K562 (cell line): ENCODE data around the gene SLC30A7. TPM values are rescaled to one million over a fixed set of nuclear protein-coding genes. Genes with fewer than 3 reads are reported as not detected.

ENCODE experiments used
- CHD2 ChIP-seq: IDR thresholded peaks from 2 replicates; pipeline ENCODE4 v1.6.1; 2011; ENCODE audit warnings: low read depth, low read length
- NR2C2 ChIP-seq, 2 experiments: fragments of 200-800 bp in 1 of 2; sonication (Bioruptor generic) in 1 of 2; sonication (generic) in 1 of 2; formaldehyde crosslinking in 1 of 2; IDR thresholded peaks; 2 replicates each; pipeline versions ENCODE4 v1.6.1 to v1.8.0; 2016 to 2022; ENCODE audit warnings: mild to moderate bottlenecking in 1 of 2, missing compliant biosample characterization in 1 of 2, missing genetic modification characterization in 1 of 2, missing genetic modification reagents in 1 of 2
- RBBP5 ChIP-seq: fragments of 200-600 bp; sonication (generic); IDR thresholded peaks from 2 replicates; pipeline ENCODE4 v1.6.1; 2012; ENCODE audit warnings: borderline replicate concordance, mild to moderate bottlenecking, low read length, control low read depth, inconsistent platforms; ENCODE audit not compliant: insufficient read depth, poor library complexity, severe bottlenecking
- SETDB1 ChIP-seq: IDR thresholded peaks from one replicate; pipeline ENCODE4 v1.6.1; 2012; ENCODE audit warnings: low read length, control low read depth, inconsistent platforms
- polyA plus RNA-seq, 8 experiments: library from polyadenylated mRNA; depleted of rRNA in 4 of 8; stranded (reverse) in 5 of 8; unstranded in 3 of 8; fragments of >200 nt; fragmentation: Nextera tagmentation in 2 of 8; fragmentation: Illumina TruSeq in 1 of 8; extraction: Ambion mirVana in 2 of 8; extraction: Trizol in 1 of 8; gene quantifications; 2 replicates each; pipeline versions ENCODE4 v1.2.1 to v1.2.3, GENCODE V29; 2011 to 2014; ENCODE audit warnings: inconsistent platforms in 1 of 8, missing spikeins in 1 of 8
- total RNA-seq, 7 experiments: library from RNA; depleted of rRNA in 6 of 7; stranded (reverse); fragments of >200 nt in 6 of 7; fragmentation: Illumina TruSeq in 2 of 7; extraction: Trizol in 2 of 7; gene quantifications; 2 replicates each; pipeline versions ENCODE4 v1.2.1 to v1.2.3, GENCODE V29; 2011 to 2021; ENCODE audit warnings: low replicate concordance in 1 of 7
- TF ChIP-seq, protein P1 (sequence below): fragments of 250-450 bp; sonication (Bioruptor Pico); IDR thresholded peaks from 2 replicates; pipeline ENCODE4 v1.8.0; 2022; ENCODE audit warnings: inconsistent platforms
- TF ChIP-seq, protein P2 (sequence below): fragments of 250-450 bp; sonication (Bioruptor Pico); IDR thresholded peaks from 2 replicates; pipeline ENCODE4 v1.4.0; 2020; ENCODE audit warnings: mild to moderate bottlenecking, moderate library complexity
- TF ChIP-seq, protein P3 (sequence below): fragments of 450-650 bp; IDR thresholded peaks from 2 replicates; pipeline ENCODE4 v1.6.1; 2014; ENCODE audit warnings: low read depth, mild to moderate bottlenecking, moderate library complexity, borderline replicate concordance

The SLC30A7 gene
- total and polyA plus RNA-seq, 9 of the 15 experiments (the other 6 are each of a cell fraction or from before 2014, with no cell fraction given) = 3.5 to 17.1 (median 7.2) TPM

DNA sequence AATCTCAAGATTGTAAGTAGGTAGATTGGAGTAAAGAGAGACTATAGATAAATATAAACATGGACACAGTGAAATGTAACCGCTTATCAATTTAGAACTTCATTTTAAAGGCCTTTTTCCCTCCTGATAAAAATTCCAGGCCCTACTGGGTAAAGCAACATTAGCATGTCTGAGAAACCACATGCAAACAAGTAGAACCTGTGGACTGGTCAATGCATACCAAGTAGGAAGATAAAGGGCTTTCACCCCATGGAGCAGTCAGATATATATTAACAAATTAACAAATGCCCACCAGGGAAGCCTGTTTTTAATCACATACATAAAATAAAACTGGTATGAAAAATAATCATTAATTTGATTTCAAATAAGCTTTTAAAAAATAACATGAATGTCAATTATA, 121.6 kb downstream of the SLC30A7 start (continued):
- TF ChIP-seq, protein P1, sequence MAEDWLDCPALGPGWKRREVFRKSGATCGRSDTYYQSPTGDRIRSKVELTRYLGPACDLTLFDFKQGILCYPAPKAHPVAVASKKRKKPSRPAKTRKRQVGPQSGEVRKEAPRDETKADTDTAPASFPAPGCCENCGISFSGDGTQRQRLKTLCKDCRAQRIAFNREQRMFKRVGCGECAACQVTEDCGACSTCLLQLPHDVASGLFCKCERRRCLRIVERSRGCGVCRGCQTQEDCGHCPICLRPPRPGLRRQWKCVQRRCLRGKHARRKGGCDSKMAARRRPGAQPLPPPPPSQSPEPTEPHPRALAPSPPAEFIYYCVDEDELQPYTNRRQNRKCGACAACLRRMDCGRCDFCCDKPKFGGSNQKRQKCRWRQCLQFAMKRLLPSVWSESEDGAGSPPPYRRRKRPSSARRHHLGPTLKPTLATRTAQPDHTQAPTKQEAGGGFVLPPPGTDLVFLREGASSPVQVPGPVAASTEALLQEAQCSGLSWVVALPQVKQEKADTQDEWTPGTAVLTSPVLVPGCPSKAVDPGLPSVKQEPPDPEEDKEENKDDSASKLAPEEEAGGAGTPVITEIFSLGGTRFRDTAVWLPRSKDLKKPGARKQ (CRISPR knock-in tag) = no peak
- TF ChIP-seq, protein P2, sequence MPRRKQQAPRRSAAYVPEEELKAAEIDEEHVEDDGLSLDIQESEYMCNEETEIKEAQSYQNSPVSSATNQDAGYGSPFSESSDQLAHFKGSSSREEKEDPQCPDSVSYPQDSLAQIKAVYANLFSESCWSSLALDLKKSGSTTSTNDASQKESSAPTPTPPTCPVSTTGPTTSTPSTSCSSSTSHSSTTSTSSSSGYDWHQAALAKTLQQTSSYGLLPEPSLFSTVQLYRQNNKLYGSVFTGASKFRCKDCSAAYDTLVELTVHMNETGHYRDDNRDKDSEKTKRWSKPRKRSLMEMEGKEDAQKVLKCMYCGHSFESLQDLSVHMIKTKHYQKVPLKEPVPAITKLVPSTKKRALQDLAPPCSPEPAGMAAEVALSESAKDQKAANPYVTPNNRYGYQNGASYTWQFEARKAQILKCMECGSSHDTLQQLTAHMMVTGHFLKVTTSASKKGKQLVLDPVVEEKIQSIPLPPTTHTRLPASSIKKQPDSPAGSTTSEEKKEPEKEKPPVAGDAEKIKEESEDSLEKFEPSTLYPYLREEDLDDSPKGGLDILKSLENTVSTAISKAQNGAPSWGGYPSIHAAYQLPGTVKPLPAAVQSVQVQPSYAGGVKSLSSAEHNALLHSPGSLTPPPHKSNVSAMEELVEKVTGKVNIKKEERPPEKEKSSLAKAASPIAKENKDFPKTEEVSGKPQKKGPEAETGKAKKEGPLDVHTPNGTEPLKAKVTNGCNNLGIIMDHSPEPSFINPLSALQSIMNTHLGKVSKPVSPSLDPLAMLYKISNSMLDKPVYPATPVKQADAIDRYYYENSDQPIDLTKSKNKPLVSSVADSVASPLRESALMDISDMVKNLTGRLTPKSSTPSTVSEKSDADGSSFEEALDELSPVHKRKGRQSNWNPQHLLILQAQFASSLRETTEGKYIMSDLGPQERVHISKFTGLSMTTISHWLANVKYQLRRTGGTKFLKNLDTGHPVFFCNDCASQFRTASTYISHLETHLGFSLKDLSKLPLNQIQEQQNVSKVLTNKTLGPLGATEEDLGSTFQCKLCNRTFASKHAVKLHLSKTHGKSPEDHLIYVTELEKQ (CRISPR knock-in tag) = no peak
- TF ChIP-seq RBBP5 (no peak), SETDB1 (no peak), NR2C2 (CRISPR knock-in tag; IDR thresholded peaks at IDR 0.05) (no peak), NR2C2 (tag; IDR thresholded peaks at IDR 0.05) (no peak), CHD2 (no peak)
- TF ChIP-seq, protein P3, sequence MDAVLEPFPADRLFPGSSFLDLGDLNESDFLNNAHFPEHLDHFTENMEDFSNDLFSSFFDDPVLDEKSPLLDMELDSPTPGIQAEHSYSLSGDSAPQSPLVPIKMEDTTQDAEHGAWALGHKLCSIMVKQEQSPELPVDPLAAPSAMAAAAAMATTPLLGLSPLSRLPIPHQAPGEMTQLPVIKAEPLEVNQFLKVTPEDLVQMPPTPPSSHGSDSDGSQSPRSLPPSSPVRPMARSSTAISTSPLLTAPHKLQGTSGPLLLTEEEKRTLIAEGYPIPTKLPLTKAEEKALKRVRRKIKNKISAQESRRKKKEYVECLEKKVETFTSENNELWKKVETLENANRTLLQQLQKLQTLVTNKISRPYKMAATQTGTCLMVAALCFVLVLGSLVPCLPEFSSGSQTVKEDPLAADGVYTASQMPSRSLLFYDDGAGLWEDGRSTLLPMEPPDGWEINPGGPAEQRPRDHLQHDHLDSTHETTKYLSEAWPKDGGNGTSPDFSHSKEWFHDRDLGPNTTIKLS = no peak
